Fibroblast of lung (primary cell): ENCODE results near the gene ZNF133.

Experiments
- CTCF ChIP-seq, 2 donors: IDR thresholded peaks in 1 of 2; conservative IDR thresholded peaks in 1 of 2; 1 replicate in 1 of 2; 2 replicates in 1 of 2; pipeline ENCODE4 v1.5.1; 2011 to 2012; ENCODE audit warnings: low read length in 2 of 2, control low read depth in 1 of 2, inconsistent platforms in 1 of 2, low read depth in 1 of 2, mild to moderate bottlenecking in 1 of 2
- EZH2 ChIP-seq: IDR thresholded peaks from 2 replicates; pipeline ENCODE4 v1.5.1; 2012; ENCODE audit warnings: low read length, control low read depth, mild to moderate bottlenecking; ENCODE audit errors: missing control alignments

- TF ChIP-seq CTCF (conservative IDR thresholded peaks at IDR 0.05 in 1 of 2, IDR thresholded peaks at IDR 0.05 in 1 of 2; ENCODE audit: low read depth in 1 of 2, low read length in 2 of 2) (no peak), EZH2 (no peak)
These were observed 481 bp downstream of the ZNF133 start for GRCh38 chr20:18288749-18289267.
